Measurements from ENCODE around the gene S1PR4.

S1PR4 gene, protein sequence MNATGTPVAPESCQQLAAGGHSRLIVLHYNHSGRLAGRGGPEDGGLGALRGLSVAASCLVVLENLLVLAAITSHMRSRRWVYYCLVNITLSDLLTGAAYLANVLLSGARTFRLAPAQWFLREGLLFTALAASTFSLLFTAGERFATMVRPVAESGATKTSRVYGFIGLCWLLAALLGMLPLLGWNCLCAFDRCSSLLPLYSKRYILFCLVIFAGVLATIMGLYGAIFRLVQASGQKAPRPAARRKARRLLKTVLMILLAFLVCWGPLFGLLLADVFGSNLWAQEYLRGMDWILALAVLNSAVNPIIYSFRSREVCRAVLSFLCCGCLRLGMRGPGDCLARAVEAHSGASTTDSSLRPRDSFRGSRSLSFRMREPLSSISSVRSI

DNA sequence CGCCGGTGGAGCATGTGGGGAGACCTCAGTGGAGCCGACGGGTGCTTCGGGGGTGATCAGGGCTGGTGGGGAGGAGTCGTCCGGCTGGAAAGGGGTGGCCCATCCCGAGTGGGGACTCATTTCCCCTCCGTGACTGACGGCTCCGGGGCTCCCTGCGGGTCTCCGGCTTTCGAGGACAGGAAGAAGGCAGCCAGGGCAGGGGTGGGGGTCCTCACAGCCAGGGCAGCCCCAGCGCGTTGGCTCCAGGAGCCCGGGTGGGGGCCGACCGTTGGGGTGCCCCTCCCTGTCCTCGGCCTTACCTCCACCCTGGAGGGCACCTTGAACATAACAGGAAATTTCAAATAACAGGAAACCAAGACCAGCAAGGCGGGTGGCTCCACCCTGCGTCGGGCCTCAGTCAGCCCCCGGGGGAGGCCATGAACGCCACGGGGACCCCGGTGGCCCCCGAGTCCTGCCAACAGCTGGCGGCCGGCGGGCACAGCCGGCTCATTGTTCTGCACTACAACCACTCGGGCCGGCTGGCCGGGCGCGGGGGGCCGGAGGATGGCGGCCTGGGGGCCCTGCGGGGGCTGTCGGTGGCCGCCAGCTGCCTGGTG, at the start of gene S1PR4:
Gene S1PR4 (plus strand): TSS at position 393 of the 596 bp plus-strand sequence. CDS start 24 bp downstream, at position 417.
- peak; percentile 23 for DNase-seq (ENCODE audit: low read depth)

DNA sequence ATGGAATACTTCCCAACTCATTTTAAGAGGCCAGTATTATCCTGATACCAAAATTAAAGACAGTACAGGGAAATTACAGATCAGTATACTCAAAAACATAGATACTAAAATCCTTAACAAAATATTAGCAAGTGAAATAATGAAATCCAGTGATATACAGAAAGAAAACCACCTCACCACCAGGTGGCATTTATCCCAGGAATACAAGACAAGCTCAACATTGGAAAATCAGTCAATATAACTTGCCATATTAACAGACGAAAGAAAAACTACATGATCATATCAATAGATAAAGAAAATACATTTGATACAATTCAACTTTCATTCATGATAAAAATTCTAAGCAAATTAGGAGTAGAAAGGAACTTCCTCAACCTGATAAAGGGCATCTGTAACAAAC, 49.5 kb upstream of the S1PR4 start:
- DNase-seq (ENCODE audit: low read depth), result no peak

DNA sequence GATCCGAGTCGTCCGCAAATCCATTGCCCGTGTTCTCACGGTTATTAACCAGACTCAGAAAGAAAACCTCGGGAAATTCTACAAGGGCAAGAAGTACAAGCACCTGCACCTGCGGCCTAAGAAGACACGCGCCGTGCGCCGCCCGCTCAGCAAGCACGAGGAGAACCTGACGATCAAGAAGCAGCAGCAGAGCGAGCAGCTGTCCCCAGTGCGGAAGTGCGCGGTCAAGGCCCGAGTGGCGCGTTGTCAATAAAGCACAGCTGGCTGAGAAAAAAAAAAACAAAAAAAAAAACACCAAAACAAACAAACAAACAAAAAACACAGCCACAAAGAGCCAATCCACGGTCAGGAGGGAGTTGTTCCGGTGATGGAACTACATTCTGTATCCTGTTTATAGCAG, 47.4 kb upstream of the S1PR4 start:
- no peak for DNase-seq (ENCODE audit: low read depth)

DNA sequence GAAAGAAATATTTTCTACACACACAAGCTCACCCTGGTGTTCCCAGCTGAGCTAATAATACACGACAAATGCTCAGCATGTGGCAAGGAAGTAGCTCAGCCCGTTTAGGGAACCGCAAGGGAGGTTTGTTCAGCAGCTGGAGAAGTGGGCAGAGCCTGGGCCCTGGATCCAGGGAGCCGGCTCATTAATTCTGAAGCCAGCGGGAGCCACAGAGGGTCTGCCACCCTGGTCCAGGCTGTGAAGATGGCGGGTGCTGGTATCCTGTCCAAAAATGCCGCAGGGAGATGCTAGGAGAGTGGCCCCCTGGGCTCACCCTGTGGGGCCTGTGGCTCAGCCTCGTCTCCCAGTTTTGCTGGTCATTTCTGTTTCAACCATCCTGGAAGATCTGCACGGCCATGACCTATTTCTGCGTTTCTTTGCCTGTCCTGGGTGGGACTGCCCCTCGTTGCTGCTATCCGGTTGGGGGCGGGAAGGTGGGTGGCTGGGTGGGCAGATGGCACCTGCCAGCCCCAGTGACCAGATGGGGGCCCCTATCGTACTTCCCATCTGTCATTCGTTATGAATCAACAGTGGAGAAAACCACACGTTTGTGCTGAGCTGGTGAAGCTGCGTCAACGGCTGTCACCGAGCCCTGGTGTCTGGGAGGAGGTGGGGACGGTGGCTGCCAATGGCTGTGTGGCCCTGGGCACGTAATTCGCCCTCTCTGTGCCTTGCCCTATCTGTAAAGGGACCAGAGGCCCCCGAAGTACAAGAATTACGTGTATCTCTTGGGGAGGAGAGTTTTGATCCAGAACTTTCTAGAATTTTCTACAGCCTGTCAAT, 45.4 kb upstream of the S1PR4 start:
- peak; percentile 60 for DNase-seq (ENCODE audit: low read depth)

DNA sequence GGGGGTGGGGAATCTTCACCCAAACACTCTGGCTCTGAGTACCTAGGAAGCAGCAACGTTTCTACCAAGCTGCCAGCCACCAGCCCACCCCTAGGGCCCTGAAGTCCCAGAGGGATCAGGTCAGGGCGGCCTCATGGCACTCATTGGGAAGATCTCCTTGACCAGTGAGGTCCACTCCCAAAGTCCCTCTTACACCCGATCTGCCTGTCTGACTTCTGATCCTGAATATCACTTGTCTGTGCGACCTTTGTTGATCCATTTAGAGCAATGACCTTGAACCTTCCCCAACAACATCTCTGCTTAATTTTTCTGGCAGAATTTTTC, 44.8 kb upstream of the S1PR4 start:
- no peak for DNase-seq (ENCODE audit: low read depth)

DNA sequence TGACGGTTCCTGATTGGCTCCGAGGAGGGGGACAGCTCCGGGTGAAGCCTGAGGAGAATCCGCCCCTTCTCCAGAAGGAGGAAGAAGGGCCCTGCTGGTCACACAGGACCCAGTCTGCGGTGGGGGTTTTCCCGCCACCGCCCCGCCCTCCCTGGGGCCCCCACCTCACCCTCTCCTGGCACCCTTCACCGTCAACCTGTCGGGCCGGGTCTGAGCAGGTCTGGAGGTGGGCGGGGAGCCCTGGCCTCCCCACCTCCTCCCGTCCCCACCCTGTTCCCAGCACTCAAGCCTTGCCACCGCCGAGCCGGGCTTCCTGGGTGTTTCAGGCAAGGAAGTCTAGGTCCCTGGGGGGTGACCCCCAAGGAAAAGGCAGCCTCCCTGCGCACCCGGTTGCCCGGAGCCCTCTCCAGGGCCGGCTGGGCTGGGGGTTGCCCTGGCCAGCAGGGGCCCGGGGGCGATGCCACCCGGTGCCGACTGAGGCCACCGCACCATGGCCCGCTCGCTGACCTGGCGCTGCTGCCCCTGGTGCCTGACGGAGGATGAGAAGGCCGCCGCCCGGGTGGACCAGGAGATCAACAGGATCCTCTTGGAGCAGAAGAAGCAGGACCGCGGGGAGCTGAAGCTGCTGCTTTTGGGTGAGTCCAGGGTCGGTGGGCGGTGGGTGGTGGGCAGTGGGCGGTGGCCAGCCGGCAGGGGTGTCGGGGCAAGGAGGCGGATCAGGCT, 42.4 kb upstream of the S1PR4 start, which contains the start of gene GNA15:
Gene GNA15 (plus strand): TSS at position 73 of the 723 bp plus-strand sequence. CDS start 418 bp downstream, at position 491.
- DNase-seq (ENCODE audit: low read depth), result no peak

DNA sequence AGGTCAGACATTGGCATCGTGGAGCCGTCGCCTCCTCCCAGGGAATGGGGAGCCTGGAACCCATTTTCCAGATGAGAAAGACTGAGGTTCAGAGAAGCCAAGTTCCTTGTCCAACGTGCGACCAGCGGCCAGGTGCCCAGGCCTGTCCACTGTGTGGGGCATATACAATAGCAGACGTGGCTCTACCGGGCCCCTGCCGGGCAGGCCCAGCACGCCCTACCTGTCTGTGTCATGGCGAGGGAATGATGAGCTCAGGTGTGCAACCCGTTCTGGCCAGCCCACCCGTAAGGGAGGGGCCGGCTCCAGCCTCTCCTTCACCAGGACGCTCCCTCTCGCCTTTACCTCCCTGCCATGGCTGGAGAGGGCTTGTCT, 41.9 kb upstream of the S1PR4 start:
- no peak for DNase-seq (ENCODE audit: low read depth)

DNA sequence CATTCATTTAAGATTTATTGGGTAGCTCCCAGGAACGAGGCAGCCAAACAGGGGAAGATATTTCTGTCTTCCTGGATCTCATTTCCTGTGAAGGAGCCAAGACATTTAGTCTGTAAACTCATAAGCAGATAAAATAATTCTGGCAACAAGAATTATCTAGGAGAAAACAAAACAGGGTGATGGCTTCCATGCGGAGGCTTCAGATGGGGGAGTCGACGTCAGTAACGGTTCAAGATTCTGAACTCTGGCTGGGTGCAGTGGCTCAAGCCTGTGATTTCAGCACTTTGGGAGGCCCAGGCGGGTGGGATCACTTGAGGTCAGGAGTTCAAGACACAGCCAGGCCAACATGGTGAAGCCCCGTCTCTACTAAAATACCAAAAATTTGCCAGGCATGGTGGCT, 41.5 kb upstream of the S1PR4 start:
- DNase-seq (ENCODE audit: low read depth), result no peak

DNA sequence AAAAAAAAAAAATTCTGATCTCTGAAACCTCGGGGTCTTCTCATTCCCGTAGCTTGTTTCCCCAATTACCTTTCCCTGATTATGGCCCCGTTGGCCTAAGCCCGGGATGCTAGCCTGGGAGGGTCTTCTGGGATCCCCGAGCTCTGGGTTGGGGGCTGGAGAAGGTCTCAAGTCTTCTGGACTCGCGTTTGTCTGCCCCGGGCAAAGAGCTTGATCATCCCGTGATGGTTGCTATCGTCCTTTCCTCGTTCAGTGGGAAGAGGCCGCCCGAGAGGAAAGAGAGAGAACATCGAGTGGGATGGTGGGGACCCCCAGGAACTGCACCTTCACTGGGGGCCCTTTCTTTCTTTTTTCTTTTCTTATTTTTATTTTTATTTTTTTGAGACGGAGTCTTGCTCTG, 40.3 kb upstream of the S1PR4 start:
- no peak for DNase-seq (ENCODE audit: low read depth)

DNA sequence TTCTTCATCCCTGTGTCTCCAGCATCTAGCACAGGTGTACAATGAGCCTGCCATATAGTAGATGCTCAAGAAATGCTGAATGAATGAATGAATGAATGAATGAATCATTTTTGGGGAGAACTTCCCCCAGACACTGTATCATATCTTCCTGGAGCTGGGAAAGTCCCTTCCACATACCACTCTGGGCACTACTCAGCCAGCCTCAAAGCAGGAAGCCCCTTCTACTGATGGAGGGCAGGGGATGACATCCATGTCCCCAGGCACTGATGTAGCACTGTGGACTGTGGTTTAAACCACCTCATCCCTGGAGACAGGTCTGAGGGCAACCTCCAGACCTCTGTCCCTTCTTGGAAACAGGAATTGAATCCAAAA, 37.9 kb upstream of the S1PR4 start:
- no peak for DNase-seq (ENCODE audit: low read depth)

DNA sequence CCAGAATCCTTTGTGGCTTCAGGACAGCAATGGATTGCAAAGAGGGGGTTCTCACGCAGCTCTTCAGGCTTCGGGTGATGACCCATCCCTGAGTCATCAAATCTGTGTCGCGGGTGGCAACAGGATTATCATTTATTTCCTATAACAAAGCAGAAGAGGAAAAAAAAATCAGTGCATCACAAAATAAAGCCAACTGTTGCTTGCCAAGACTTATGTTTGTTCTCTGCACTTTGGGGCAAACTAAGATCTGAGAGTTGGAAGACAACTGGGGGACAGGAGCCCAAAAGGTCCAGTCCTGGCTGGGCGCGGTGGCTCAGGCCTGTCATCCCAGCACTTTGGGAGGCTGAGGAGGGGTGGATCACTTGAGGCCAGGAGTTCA, 36.3 kb upstream of the S1PR4 start:
- no peak for DNase-seq (ENCODE audit: low read depth)

DNA sequence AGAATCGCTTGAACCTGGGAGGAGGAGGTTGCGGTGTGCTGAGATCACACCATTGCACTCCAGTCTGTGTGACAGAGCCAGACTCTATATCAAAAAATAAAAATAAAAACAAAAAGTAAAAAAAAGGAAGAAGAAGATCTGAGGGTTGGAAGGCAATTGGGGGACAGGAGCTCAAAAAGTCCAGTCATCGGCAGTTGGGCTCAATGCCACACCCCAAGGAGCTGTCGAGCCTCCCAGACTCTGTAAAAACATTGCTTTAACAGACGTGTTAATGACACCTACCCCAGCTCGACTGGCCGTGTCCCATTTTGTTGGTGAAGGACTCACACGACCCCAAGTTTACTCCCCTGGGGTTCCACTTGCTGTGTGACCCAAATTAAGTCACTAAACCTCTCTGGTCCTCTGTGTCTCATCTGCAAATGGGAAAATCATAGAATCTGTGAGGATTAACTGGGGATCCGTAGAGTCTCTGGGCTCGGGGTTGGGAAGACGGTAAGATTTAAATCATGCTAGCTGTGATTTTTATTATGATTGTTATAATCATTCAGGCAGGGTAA, 35.7 kb upstream of the S1PR4 start:
- no peak for DNase-seq (ENCODE audit: low read depth)

DNA sequence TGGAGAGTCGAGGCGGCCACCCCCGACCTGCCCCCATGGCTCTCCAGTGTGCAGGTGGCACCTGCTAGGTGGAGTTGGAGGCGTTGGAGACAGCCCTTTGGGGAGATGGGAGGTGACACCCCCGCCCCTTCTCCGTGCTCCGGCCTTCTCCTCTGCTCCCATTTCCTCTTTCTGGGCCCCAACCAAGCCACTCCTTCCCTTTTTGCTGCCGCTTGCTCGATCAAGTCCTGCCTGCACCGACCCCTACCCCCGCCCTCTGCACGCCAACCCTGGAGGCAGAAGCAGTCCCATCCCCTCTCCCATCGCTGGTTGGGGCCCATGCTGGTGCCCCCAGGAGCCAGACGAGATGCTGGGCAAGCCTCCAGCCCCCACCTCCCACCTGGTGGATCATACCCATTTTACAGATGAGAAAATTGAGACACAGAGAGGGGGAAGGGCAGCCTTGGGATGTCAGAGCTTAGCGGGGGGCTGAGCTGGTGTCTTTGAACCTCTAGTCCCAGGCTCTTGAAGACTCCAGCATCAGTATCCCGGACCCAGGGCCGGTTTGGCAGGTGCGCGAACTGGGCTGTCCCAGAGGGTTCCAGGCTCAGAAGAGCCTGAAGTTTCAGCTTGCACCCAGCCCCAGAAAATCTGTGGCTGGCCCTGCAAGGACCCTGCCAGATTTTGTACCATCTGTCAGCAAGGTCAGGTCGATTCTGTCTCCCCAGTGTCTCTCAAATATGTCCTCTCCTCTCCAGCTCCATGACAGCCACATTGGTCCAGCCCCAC, 32.5 kb upstream of the S1PR4 start:
- DNase-seq (ENCODE audit: low read depth), result no peak

DNA sequence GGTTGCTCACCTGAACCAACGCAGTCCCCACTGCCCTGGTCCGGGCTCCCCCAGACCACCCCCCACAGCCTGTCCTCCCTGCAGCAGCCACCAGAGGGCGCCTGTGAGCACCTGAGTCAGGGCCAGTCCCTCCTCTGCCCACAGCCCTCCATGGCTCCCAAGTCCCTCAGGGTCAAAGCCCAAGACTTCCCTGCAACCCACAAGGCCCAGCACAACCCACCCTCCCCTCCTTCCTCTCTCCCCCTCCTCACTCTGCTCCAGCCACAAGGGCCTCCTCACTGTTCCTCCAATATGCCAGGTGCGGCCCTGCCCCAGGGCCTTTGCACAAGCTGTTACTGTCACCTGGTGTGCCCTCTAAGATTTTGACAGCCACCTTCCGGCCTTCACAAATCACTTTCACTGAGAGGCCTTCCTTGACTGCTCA, 31.9 kb upstream of the S1PR4 start:
- peak; percentile 58 for DNase-seq (ENCODE audit: low read depth)

DNA sequence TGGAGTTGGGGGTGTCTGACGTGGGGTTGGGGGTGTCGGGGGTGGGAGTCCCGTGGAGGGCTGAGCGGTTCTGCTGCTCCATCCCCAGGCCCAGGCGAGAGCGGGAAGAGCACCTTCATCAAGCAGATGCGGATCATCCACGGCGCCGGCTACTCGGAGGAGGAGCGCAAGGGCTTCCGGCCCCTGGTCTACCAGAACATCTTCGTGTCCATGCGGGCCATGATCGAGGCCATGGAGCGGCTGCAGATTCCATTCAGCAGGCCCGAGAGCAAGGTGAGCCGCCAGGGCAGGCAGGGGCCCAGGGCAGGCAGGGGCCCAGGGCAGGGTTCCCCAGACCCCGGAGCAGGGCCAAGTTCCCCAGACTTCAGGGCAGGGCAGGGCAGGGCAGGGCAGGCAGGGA, 30.1 kb upstream of the S1PR4 start:
- DNase-seq (ENCODE audit: low read depth), result no peak

DNA sequence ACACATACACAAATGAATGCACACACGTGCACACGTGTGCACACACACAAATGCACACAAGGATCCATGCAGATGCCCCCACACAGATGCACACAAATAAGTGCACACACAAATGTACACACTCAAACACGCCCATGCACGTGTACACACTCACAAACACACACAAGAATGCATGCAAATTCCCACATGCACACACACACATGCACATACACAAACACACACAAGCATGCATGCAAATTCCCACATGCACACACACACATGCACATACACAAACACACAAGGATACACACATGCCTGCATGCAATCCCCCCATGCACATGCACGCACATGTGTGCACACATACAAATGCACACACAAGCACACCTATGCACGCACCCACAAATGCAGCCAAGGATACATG, 29.5 kb upstream of the S1PR4 start:
- DNase-seq (ENCODE audit: low read depth), result no peak

DNA sequence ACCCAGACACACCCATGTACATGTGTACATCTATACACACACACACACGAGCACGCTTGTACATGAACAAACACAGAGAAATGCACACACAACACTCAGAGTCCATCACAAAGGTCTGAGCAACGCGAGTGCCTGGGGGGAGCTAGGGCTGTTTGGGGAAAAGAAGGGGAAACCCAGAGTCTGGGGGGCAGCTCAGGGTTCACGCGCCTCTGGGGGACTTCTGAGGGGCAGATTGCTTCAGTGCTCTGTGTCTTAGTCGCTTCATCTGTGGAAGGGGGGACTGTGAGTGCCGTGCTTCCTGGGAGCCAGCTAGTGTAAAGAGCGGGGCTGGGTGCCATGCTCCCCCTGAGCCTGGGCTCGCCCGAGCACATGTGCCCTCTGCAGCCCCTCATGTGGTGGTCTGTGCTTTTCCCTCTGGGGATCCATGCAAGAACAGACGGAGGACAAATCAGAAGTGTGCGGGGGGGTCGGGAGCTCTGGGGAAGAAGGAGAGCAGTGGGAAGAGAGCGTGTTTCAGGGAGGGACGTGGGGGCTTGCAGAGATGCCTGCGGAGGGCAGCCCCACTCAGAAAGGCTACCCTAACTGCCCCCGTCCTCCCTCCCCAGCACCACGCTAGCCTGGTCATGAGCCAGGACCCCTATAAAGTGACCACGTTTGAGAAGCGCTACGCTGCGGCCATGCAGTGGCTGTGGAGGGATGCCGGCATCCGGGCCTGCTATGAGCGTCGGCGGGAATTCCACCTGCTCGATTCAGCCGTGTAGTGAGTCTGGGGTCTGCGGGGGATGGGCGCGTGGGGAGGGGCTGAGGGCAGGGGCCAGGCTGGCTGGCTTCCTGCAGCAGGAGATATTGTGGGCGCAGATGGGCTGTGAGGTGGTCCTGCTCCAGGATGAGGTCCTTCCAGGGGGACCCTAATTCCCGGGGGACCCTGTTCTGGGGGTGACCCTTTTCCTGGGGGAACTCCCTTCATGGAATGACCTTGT, 28.8 kb upstream of the S1PR4 start:
- no peak for DNase-seq (ENCODE audit: low read depth)

DNA sequence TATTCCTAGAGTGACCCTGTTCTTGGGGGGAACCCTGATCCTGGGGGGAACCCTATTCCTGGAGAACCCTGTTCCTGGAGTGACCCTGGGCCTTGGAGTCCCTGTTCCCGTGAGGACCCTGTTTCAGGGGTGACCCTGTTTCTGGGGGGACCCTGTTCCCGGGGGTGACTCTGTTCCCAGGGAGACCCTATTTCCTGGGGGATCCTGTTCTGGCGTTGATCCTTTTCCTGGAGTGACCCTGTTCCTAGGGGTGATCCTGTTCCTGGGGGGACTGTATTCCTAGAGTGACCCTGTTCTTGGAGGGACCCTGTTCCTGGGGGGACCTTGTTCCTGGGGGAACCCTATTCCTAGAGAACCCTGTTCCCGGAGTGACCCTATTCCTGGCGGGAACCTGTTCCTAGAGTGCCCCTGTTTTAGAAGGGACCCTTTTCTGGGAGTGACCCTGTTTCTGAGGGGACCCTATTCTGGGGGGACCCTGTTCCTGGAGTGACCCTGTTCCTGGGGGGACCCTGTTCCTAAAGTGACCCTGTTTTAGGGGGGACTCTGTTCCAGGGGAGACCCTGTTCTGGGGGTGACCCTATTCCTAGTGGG, 27.7 kb upstream of the S1PR4 start:
- no peak for DNase-seq (ENCODE audit: low read depth)

DNA sequence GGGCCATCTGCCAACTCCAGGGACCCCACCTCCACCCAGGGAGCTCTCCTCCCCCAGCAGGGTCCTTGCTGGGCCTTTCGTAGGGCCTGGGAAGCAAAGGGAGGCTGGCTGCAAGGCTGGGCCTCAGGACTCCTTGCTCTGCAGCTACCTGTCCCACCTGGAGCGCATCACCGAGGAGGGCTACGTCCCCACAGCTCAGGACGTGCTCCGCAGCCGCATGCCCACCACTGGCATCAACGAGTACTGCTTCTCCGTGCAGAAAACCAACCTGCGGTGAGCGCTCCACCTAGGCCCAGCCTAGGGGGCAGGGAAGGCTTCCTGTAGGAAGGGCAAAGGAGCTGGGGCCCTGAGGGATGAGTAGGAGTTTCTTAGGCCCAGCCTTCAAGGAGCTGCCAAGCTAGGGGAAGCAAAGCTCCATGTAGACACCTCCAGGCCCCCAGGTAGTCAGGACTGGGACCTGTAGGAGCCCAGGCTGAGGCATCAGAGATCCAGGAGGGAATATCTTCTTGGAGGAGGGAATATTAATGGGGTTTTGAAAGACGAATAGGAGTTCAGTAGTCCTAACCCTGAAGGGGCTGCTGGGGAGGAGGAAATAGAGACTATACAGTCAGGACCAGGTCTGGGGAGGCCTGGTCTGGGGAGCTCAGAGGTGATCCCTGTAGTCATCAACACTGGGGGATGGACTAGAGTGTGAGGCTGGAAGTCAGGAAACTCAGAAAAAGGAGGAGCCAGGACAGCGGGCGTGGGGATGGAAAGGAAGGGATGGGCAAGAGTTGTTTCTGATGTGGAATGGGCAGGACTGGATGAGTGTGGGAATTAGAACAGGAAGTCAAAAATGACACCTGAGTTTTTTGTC, 26.8 kb upstream of the S1PR4 start:
- DNase-seq (ENCODE audit: low read depth), result no peak

Data from stimulated activated CD8-positive, alpha-beta memory T cell treated with anti-CD3 and anti-CD28 coated beads, Interleukin-7, amount 100 ng/mL, for 24 hours (primary cell).